HG03097 (cell line): Measurements from ENCODE around the gene DTL.

ENCODE experiments used
- ATAC-seq: cut with Tn5 transposase; IDR thresholded peaks from one replicate; pipeline ENCODE4 v1.9.1; 2021; ENCODE audit not compliant: unreplicated experiment, low FRiP score

DTL gene

GRCh38 chr1:212121779-212122178 is 86.2 kb downstream of the DTL start:
- ATAC-seq = no peak

GRCh38 chr1:212124690-212125582 is 89.4 kb downstream of the DTL start:
- no peak for ATAC-seq

- ATAC-seq = no peak
These were observed 90.1 kb downstream of the DTL start for GRCh38 chr1:212125654-212126053.

DNA sequence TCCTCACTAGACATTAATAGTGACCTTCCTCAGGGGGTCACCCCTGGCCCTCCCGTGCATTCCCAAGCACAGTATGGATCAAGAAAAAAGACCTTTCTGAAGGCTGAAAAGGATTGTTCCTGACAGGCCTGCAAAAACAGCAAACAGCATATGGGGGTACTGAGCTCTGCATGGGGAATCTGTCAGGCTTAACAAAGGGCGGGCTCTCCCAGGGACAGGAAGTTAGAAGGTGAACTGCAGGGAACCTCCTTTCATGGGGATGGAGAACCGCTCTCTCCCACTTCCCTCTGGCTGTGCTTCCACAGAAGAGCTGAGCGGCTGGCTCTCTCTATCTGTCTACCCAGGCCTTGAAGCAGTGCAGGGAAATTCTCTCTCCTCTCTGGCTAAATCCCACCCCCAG is 91.7 kb downstream of the DTL start:
- ATAC-seq = no peak

DNA sequence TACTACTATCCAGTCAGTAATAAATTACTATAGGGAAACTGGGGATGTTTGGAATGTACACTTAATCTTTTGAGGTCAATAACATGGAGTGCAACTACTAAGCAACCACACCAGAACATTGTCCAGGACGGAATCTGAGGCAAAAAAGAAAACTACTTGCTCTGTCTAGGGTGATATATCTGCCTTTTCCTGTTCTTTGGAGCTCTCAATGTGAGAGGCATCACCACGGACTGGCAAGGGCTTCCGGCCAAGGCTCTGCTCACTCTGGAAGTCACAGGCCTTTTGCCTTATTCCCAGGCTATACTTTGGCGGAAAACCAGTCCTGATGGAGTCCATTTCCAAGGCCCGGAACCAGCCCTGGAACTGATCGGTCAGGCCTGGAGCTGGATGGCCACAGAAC is 94.2 kb downstream of the DTL start:
- ATAC-seq = no peak

GRCh38 chr1:212132025-212132424 is 96.5 kb downstream of the DTL start:
- ATAC-seq = no peak

GRCh38 chr1:212133319-212133718 is 97.8 kb downstream of the DTL start:
- ATAC-seq = no peak

GRCh38 chr1:212135166-212135565 is 99.6 kb downstream of the DTL start:
- ATAC-seq = no peak

DNA sequence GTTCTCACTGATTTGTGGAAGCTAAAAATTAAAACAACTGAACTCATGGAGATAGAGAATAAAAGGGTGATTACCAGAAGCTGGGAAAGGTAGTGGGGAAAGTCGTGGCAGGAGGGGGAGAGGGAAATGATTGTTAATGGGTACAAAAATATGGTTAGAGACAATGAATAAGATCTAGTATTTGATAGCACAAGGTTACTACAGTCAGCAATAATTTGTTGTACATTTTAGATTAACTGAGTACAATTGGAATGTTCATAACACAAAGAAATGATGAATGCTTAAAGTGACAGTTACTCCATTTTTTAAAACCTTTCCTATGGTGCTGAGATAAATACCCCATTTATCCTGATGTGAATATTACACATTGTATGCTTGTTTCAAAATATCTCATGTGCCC is 102.3 kb downstream of the DTL start:
- ATAC-seq = no peak

DNA sequence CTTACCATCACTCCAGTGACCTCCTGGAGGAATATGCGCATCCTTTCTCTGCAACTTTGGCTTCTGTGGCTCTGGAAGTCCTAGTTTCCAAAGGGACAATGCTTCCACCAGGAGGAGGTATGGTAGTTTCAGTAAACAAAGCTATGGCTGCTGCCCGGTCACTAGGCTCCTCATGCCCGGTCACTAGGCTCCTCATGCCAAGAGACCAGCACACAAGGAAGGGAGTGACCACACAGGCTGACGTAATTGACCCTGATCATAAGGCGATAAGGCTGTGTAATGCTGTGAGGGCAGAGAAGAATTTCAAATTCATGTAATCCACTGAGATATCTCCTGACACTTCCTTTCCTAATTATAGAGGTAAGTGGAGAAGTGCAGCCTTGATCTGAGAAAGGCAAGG is 102.9 kb downstream of the DTL start:
- no peak for ATAC-seq

GRCh38 chr1:212139526-212140135 is 104.1 kb downstream of the DTL start:
- ATAC-seq = no peak

DNA sequence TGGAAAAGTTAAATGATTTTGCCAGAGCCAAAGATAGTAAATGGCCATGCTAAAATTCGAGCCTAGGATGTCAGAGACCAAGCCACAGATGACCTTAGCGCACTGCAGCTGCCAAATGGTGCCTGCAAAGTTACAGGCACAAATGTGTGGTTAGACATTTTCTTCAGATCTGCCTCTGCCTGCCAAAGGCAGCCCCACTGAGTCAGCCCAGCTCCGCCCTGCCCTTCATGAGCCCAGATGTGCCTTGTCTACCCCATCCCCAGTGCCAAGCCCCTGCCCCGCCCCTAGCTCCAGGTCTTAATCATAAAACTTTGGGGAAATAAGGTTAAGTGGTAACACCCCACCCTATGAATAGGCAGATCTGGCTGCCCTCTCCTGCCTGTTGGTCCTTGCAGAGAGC is 105.9 kb downstream of the DTL start:
- ATAC-seq = no peak

- ATAC-seq = no peak
These were observed 107.5 kb downstream of the DTL start for GRCh38 chr1:212142883-212143530.

DNA sequence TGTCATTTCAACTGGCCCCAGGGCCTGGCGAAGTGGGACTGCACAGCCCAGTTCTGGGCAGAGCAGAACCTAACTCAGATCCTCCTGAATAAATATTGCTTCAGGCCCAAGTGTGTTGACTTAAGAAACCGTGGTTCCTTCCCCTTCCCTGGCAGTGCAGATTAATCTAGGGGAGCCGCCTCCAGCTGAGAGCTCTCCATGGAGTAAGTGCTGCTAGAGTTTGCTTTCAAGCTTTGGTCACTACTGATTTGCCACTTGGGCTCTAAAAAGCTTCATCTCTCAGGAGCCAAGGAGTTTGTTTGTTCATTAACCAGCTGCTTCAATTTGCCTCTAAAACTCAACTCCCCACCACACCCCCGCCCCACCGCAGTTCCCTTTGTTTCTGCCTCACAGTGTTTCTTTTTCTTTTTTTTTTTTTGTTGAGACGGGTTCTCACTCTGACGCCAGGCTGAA is 112.1 kb downstream of the DTL start:
- ATAC-seq = no peak

- no peak for ATAC-seq
These were observed 114.0 kb downstream of the DTL start for GRCh38 chr1:212149566-212149965.

DNA sequence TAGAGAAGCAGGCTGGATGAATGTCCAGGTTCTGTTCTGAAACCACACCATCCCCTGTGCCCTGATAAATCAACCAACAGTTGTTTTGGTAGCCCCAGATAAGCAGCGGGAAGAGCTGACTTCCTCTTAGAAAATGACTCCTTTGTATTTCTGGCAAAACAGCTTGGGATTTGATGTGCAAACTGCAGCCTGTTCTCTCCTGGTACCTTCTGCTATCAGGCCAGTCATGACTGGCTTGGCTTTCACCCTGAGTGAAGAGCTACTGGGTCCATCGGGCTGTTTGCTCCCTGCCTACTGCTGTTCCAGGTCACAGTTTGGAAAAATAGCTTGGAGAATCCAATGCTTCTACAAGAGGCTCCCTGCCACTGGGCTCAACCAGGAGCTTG is 116.8 kb downstream of the DTL start:
- ATAC-seq = no peak

DNA sequence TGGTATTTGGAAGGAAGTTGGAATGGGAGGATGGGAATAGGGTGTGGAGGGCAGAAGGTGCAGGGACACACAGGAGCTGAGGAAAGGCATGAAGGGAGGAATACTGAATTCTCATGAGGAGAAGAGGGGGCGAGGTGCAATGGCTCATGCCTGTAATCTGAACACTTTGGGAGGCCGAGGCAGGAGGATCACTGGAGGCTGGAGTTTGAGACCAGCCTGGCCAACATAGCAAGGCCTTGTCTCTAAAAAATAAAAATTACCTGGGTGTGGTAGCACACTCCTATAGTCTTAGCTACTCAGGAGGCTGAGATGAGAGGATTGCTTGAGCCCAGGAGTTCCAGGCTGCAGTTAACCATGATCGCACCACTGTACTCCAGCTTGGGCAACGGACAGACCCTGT is 117.3 kb downstream of the DTL start:
- no peak for ATAC-seq

- ATAC-seq = no peak
These were observed 118.1 kb downstream of the DTL start for GRCh38 chr1:212153635-212154034.
